Activated naive CD4-positive, alpha-beta T cell treated with Interleukin-2 at 50 U/mL for 16 hours (primary cell): Measurements from ENCODE around the gene ADRA2B.

Experiments
- DNase-seq: peaks from one replicate; pipeline ENCODE4 v3.0.0-alpha.2; 2020

The ADRA2B gene

DNA sequence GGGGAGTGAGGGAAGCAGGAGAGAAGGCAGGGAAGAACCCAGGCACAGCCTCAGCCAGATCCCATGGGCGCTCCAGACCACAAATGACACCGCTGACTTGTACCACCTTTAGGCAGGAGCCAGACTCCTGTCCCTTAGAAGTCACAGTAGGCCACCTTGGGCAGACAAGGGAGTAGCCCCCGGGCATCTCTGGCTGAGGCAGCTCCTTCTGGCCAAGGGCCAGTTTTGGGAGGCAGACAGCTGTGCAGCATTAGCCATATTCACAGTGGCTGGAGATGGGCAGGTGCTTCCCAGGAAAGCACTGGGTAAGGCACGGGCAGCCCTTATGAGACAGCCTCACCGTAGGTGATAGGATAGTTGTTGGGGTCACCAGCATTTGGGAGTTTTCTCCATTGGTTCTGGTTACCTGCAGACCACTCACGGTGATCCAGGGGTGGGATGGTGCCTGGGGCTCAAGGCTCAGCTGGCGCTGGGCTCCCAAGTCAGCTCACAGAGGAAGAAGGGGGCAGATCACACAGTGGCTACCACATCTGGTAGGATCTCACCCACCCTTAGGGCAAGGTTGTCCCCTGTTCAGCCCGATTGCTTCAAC is 19.9 kb upstream of the ADRA2B start:
- no peak for DNase-seq

DNA sequence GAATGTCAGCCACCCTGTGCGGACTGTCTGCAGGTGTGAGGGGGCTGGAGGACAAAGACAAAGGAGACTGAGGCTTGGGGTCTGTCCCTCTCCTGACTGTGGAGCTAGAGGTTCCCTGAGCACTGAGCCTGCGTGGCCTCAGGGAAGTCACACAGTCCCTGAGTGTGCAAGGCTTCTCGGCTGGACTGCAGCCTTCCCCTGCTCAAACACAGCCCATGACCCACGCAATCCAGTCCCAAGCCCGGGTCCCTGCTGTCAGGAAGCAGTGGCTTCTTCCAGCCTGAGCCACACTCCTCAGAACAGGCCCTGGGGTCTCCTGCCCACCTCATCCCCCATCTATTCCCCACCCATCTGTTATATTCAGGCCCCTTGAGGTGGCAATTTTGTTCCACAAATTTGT is 19.2 kb upstream of the ADRA2B start:
- no peak for DNase-seq

DNA sequence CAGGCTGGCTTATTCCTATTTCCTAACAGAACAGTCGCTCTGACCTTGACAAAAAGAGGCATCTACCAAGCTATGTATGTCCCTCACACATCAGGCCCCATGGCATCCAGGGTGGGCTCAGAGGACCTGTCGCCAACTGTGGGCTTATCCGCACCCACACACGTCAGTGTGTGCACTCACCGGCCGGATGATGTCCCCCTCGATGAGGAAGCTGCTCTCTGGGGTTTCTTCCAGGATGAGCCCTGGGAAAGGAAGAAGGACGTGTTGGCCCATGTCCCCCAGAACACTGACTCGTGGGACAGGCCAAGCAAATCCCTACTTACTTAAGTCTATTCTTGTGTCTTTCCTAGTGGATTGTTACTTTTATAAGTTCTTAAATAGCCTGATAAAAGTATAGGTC is 18.8 kb upstream of the ADRA2B start:
- DNase-seq = no peak

DNA sequence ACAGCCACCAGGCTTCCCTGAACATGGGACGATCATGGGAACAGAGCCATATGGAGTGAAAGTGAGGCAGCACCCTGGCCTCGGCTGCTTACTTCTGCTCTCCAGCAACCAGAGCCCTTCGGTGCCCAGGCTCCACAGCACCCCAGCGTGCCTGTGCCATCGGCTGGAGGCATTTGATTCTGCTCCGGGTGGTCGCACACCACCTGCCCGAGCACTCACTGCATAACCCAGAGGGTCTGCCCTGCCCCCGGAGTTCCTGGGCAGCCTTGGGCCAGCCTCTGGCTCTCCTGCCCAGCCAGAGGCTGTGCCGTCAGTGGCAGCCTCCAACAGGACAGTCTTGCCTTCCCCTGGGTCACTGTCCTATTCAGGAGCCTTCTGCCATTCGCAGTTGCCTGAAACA is 18.1 kb upstream of the ADRA2B start:
- DNase-seq = no peak

DNA sequence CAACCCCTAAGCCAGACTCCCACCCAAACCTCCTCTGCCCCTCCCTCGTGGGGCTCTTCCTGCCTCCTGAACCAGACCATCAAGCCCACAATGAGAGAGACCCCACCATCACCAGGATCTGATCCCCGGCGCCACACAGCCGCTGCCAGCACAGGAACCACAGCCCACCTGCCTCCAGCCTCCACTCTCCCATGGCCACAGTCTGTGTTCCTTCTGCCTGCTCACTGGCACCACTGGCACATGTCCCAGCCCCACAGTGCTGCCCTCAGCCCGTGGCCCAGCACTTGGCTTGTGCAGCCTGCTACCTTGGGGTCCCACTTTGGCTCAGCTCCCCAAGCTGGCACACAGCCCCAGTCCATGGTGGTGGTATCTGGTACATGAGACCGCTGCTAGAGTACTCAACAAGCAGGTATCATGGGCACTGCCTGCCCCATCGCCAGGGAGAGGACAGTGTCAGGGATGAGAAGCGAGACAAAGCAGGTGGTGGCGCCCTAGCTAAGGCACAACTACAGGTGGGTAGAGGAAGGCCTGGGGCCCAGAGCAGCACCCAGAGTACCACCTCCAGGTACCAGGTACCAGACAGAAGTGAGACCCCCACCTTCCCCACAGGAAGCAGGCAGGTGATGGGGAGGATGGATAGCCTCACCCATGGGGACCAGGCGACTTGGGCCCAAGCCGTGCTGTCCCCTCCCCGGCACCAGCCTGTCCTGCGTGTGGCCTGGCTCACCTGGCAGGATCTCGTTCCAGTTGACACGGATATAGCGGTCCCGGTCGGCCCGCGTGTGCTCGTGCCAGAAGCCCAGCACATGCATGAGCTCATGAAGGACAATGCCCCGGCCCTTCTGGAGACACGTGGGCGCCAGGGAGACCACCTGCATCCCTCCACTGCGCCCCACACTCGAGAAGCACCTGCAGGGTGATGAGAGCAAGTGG is 15.7 kb upstream of the ADRA2B start:
- no peak for DNase-seq

DNA sequence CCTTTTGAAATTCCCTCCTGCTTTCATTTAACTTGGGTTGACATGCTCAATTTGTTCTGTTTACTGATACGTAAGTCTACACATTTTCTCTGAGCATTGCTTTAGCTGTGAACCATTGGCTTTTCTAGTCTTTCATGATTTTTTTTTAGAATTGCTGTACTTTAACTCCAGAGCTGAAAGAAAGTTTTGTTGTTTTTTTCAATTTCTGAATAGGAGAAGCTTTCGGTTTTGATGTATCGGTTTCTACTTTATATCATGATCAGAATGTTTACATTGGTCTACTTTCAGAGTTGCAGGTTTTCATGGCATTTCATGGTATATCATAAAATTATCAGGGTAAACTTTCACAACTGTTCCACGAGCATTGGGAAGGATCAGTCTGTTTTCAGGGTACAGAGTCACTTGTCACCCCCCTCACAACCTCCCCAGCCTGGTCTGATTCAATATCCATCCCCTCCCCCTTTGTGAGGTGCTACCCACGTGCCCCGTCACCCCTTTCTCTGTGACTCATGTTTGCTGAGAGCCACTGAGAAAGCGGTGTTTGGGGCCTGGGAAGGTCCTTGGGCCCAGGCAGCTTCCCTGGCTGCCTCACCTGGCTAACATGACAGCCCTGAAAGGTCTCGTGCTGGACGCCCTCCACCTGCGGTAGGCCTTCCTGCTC is 14.9 kb upstream of the ADRA2B start:
- DNase-seq = peak; percentile 58

DNA sequence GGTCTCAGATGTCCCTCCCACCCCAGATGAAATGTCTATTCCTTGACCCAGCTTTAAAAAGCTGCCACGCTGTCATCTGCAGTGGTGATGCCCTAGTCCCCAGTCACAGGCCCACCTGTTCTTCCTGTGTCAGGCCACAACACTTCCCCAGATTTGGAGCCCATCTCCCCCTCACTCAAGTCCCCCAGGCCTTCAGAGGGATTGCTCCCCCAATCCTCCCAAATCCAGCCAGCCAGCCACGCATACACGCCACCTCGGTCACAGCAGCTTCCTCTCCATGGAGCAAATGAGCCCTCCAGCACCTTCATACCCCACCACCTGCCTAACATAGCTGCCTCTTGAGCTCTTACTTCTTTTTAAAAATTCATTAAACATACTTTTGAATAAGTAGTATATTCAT is 14.1 kb upstream of the ADRA2B start:
- DNase-seq = no peak

DNA sequence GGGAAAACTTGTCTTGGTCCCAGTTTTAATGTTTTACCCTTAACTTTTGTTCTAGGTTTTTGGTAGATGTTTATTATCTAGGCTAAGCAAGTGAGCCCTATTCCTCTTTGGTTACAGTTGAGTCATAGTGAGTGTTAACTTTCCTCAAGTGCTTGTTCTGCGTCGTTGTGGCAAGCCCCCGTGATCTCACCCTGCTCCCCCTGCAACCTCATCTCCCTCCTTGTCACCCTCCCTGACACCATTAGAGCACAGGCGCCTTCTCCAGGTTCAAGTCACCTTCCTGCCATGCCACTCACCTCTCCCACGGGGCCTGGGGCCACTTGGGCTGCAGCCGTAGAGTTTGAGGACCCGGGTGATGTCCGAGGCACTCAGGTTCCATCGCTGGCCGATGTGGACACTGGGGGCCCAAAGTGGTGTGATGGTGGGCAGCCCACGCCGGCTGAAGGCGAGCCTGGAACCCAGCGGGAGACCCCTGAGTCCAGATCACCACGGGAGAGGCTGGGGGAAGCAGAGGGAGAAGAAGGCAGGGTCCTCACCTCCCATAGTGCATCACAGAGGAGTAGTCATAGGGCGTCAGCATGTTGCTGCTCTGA is 13.3 kb upstream of the ADRA2B start:
- DNase-seq = no peak

DNA sequence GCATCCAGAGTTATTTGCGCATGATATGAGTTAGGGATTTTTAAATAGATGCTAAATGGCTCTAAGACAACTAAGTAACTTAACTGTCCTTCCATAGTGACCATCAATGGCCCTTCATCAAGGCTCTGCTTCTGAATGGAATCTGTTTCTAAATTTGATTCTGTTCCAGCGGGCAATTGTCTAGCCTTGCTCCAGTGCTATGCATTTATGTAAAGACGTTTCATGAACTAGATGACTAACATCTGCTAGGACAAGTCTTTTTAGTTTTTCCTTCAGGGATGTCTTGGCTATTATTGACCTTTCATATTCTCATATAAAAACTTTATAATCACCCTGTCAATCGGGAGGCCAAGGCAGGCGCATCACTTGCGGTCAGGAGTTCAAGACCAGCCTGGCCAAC is 12.1 kb upstream of the ADRA2B start:
- no peak for DNase-seq

DNA sequence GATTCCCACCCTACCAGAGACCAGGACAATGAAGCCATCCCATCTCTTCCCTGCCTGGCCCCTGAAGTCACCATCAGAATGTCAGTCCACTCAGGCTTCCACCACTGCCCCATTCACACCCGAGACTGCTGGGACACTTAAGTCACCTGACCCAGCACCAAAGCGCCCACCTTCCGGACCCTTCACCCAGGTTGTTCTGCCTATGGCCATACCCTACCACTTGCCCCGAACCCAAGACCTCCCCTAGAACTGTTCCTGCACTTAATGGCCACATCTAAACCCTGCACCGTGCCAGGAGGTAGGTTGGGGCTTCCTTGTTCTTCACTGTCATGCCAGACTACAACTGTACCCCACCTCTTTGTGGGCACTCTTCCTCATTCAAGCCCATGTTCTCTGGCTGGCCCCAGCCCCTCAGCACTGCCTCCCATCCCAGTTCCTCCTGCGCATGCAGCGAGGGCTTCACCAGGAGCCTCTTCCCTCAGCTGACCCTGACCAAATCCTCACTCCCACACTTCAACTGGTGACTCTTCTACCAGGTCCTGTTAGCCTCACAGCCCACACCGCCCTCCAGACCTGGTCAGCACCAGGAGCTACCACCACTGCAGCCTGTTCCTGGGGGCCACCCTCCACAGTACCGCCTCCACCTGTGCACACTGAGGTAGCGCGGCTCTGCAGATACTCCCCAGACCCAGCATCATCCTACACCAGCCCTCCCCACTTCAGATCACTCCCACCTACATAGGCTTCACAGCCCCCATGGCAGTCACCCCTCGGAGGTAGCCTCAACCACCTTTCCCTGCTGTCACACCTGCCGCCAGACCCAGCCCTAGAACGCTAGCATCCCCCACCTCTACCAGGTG is 8.3 kb upstream of the ADRA2B start:
- DNase-seq = no peak

DNA sequence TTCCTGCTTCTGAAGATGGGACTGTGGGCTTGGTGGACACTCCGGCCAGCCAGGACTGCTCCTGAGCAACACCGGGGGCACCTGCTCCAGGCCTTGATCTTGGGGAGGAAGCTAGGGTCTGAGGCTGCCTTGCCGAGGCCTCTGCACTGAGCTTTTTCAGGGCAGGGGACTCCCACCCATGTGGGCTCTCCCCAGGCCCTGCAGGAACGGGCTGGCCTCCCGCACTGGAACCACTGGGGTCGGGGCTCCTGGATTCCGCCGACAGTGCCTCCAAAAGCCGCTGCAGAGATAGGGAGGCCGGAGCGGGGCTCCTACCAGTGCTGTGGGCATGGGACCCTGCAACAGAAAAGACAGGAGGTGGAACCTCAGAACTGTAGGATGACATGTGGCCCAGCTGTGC is 7.6 kb upstream of the ADRA2B start:
- no peak for DNase-seq

DNA sequence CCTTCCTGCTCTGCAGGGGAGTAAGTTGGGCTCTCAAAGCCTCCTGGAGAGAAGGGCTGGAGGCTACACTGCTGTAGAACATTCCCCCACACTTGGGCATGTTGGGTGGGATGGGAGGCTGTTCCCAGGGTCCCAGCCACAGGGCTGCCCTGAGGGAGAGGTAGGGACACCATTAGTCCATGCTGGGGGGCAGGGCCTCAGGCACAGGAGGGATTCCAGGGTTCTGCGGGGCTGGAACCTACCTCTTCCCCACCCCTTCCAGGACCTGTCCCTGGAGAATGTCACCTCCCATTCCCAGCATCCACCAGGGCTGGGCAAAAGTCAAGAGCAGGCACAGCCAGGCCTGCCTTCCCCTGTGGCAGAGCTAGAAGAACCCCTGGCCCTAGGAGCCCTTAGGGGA is 6.9 kb upstream of the ADRA2B start:
- DNase-seq = no peak

DNA sequence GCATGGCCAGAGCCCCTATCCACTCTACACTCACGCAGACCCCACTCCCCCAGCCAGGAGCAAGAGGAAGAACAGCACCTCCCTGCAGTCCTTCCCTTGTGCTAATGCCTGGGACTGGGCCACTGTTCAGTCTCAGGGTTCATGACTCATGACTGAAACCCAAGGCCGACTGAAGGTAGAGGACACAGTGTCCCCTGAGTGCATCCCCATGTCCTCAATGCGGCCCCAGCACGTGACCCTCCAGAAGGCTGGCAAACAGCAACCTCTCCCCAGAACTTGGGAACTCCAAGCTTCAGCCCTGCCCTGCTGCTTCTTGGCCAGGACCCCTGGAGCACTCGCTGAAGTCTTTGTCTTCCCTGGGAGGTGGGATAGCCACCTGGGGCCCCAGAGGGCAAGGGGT is 6.0 kb upstream of the ADRA2B start:
- no peak for DNase-seq

DNA sequence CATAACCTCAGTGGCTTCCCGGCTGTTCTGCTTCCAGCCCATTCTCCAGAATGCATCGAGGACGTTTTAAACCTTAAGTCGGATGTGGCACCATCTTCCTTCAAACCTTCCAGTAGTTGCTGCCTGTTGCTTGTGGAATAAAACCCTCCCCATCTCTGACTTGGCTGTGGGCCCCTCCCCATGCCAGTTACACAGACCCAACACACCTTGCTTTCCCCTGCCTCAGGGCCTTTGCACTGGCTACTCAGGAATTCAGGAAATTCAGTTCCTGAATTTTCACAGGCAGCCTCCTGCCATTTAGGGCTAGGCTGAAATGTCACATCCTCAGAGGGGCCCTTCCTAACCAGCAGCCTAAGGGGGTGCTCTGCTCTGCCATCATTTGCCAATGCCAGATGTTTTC is 5.0 kb upstream of the ADRA2B start:
- DNase-seq = no peak

DNA sequence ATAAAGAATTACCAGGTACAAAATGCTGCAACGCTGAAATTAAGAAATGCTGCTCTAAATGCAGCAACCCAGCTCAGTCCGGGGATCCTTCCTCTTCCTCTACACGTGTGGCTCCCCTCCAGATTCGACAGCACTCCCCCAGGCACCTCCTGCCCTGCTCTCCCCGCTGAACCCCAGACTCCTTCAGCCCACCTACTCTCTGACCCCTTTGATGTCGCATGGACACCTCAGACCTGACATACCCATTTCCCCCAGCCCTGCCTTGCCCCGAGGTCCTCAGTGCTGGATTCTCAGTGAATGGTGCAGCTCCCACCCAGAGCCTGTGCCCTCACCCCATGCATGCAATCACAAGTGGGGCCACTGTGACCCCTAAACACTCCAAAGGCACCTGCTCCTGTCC is 4.6 kb upstream of the ADRA2B start:
- DNase-seq = no peak

DNA sequence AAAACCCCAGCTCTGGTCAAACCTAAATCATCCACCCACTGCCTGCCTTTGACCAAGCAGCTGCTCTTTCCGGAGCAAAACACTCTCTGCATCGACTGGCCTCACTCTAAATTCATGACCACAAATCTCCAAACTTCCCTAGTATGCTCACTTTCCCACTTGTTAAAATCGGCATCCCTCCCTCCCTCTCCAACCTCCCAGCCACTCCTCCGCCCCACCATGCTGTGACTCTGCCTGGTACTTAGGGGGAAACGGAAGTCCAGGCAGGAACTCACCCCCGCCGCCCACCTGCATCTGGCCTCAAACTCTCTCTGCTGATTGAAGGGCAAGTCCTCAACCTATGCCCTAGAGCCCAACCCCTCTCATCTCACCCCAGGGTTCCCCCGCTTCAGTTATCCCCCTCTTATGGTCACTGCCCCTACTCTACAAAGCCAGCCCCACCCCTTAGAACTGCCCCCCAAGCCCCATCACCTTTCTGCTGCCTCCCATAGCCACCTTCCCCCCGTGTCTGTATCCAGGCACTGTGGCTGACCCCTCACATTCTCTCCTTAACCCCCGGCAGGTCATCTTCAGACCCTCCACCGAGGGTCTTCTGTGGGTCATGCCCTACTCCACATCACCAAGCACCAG is 3.8 kb upstream of the ADRA2B start:
- DNase-seq = no peak

DNA sequence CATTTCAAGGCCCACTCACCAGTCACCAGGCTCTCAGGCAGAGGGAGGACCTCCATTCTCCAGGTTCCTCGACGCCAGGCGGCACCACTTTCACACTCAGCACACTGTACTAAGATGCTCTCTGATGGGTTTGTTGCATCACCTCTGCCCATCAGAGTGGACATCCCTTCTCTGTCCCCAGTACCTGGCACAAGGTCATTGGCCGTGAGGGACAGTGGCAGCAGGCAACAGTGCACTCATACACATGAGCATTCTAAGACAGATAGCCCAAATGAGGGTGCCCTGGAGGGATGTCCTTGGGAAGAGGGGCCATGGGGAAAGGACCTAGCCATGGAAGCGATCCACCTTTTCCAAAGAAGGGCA is 3.0 kb upstream of the ADRA2B start:
- DNase-seq = no peak

DNA sequence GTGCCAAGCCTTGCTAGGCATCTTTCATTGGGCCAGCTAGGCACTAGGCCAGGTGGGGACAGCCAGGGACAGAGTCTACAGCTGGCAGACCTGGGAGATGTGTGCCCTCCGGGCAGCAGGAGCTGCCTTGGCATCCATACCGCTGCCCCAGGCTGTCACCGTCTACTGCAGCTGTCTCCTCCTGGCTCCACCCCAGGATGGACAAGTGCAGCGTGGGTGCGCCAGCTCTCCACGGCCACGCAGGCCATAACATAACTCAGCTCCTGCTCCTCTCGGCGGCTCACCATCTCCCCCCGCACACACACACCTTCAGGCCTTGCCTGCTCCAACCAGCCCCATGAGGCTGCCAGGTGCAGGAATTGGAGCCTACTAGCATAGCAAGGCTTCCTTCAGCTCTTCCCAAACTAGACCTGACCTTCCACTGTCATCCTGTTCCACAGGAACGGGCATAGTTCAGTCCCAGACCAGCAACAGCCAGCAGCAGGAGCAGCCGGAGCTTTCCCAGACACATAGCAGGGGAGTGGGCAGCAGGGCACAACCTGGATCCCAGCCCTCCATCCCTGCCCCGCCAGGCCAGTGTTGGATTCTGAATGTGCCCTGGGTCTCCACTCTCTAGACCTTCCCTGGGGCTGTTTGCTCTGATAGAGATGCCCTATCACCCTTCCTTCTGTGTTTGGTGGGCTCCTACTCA is 2.5 kb upstream of the ADRA2B start:
- DNase-seq = no peak

DNA sequence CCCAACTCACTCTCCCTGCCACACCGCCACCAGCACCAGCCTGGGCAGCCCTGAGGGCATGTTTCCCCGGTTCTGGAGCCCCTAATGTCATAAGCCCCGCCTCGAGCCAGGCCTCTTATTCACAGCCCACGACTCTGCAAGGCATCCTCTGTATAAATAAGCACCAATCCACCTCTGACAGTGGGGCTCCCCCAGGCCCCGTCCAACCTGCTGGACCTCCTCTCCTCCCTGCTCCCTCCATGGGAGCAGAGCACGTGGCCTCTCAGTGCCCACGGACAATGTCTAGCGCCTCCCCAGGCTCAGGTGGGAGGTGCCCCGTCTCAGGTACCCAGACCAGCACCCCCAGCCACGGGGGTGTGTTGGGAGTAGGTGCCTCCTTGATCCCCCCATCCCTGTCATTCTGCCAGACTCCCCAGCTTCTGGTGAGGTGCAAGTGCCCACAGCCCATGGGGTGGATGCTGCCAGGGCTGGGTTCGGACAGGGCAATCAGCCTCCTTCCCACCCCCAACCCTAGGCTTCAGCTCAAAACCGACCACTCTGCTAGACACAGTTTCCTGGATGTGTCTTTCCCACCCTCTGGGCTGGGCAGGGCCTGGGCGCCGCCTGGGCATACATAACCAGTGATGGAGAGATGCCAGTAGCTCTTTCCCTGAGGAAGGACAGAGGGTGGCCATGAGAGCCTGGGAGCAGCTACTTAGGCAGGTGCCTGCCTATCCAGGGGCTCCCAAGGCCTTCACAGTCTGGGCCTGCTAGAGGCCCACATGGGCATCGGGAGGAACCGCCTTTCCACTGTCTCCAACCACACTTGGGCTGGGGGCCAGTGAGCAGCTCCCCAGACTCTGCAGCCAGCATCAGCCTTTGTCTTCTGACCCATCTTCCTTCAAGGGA is 1.6 kb upstream of the ADRA2B start:
- no peak for DNase-seq

DNA sequence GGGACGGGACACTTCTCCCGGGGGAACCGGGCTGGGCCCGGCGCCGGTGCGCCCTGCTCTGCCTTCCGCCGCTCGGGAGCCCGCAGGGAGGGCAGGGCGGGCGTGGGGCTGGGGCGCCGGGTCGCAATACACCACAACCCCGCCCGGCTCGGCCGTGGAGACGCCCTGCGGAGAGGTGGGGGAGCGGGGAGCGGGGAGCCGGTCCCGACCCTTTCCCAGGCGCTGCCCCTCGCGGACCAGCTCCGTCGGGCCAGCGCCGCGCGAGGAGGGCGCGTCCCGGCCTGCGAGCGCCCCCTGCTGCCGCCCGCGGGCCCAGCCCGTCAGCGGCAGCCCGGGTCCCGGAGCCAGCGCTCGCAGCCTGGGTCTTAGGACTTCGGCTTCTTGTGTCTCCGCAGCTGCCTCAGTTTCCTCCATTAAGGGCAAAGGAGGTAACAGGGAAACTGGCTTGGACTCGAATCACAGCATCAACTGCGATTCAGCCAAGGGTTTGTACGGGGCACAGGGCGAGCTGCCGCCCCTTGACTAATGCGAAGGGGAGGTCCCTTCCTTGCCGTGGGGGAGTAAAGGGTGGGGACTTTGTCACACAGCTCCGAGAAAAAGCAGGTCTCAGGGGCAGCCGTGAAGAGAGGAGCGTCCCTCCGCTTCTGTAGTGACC is 635 bp upstream of the ADRA2B start:
- peak; percentile 63 for DNase-seq
